HepG2 (cell line): ENCODE measurements around the gene OAS3. TPM values are rescaled to one million over a fixed set of nuclear protein-coding genes. Genes with fewer than 3 reads are reported as not detected.

Experiments used
- ATAC-seq: fragments of 200-7000 bp; cut with Tn5 transposase; 3 replicates; pipeline ENCODE4 v1.9.1; 2020; ENCODE audit warnings: mild to moderate bottlenecking, moderate library complexity
- BruUV-seq: library from RNA; stranded (reverse); fragments of 400-500 nt; replicated peaks from 2 replicates; lab custom pipeline; 2021; lab: Mats Ljungman, UMichigan
- CTCF ChIA-PET: fragments of 300-600 bp; formaldehyde crosslinking; extraction: SDS; loops from one replicate; lab custom pipeline; 2021; ENCODE audit warnings: low total read pairs, inconsistent platforms, low intra/inter-chr PET ratio; lab: Yijun Ruan, JAX
- POLR2A ChIA-PET: fragments of 350-600 bp; sonication (Branson Sonifier 250); formaldehyde crosslinking; loops from one replicate; lab custom pipeline; 2020; ENCODE audit warnings: antibody characterized with exemption, inconsistent platforms; lab: Yijun Ruan, JAX
- DNase-seq: peaks from one replicate; pipeline ENCODE4 v3.0.0-alpha.2; 2015; ENCODE audit warnings: low spot score
- FAIRE-seq: peaks from 3 replicates; lab custom pipeline; 2011; peaks lifted over from hg19 to GRCh38; lab: Jason Lieb, UNC
- H2AFZ ChIP-seq: one replicate; pipeline ENCODE4 v1.6.1; 2011; ENCODE audit warnings: low read length, inconsistent platforms
- H3K27ac ChIP-seq: fragments of 300-600 bp; 3 replicates; pipeline ENCODE4 v1.8.0; 2011; ENCODE audit warnings: mixed run types, mild to moderate bottlenecking, mixed read lengths, low read length, inconsistent platforms; ENCODE audit not compliant: insufficient read depth; ENCODE audit errors: extremely low read length
- H3K27me3 ChIP-seq, 2 experiments: fragments of 200-600 bp in 1 of 2; 2 replicates in 1 of 2; 3 replicates in 1 of 2; pipeline versions ENCODE4 v1.6.0 to v1.8.0; 2011; ENCODE audit warnings: low read length in 2 of 2, mild to moderate bottlenecking in 2 of 2, moderate library complexity in 2 of 2, inconsistent platforms in 1 of 2; ENCODE audit not compliant: insufficient read depth in 2 of 2, control insufficient read depth in 1 of 2
- H3K36me3 ChIP-seq, 2 experiments: fragments of 200-600 bp in 1 of 2; replicated peaks in 1 of 2; 2 replicates in 1 of 2; 3 replicates in 1 of 2; pipeline versions ENCODE4 v1.5.1 to v1.8.0; 2011; ENCODE audit warnings: low read length in 2 of 2, inconsistent platforms in 1 of 2; ENCODE audit not compliant: insufficient read depth in 2 of 2, control insufficient read depth in 1 of 2
- H3K4me1 ChIP-seq: 2 replicates; pipeline ENCODE4 v1.5.1; 2012; ENCODE audit warnings: low read length, inconsistent platforms; ENCODE audit not compliant: insufficient read depth
- H3K4me2 ChIP-seq: 2 replicates; pipeline ENCODE4 v1.6.0; 2011; ENCODE audit warnings: low read depth, low read length, inconsistent platforms
- H3K4me3 ChIP-seq, 3 experiments: fragments of 200-600 bp in 1 of 3; sonication (generic), shearing (Covaris generic) in 1 of 3; replicated peaks in 1 of 3; 2 replicates each; pipeline ENCODE4 v1.5.1; 2011 to 2016; ENCODE audit warnings: low read length in 3 of 3, inconsistent platforms in 2 of 3, low read depth in 2 of 3, mild to moderate bottlenecking in 2 of 3, control low read depth in 1 of 3, mixed read lengths in 1 of 3; ENCODE audit not compliant: insufficient read depth in 1 of 3
- H3K79me2 ChIP-seq: one replicate; pipeline ENCODE4 v1.6.1; 2011; ENCODE audit warnings: low read length, inconsistent platforms; ENCODE audit not compliant: insufficient read depth
- H3K9ac ChIP-seq: 2 replicates; pipeline ENCODE4 v1.6.0; 2011; ENCODE audit warnings: mild to moderate bottlenecking, low read depth, low read length, inconsistent platforms; ENCODE audit not compliant: insufficient read depth
- H3K9me3 ChIP-seq: 2 replicates; pipeline ENCODE4 v1.5.1; 2012; ENCODE audit warnings: mild to moderate bottlenecking, low read length
- H4K20me1 ChIP-seq: 2 replicates; pipeline ENCODE4 v1.6.0; 2011; ENCODE audit warnings: inconsistent platforms, mild to moderate bottlenecking, low read length, moderate library complexity; ENCODE audit not compliant: insufficient read depth
- CEBPG ChIP-seq: IDR thresholded peaks from 2 replicates; pipeline ENCODE4 v1.6.1; 2016
- ETS1 ChIP-seq: sonication (generic); formaldehyde crosslinking; IDR thresholded peaks from 2 replicates; pipeline ENCODE4 v1.4.0; 2020; ENCODE audit warnings: missing genetic modification reagents
- MBNL3 ChIP-seq: fragments of 250-450 bp; sonication (Bioruptor Pico); conservative IDR thresholded peaks from 2 replicates; pipeline ENCODE4 v1.8.0; 2022; ENCODE audit warnings: mild to moderate bottlenecking, inconsistent platforms
- NCOR1 ChIP-seq: fragments of 200-600 bp; sonication (generic); IDR thresholded peaks from 2 replicates; pipeline ENCODE4 v1.7.0; 2017; ENCODE audit warnings: antibody characterized with exemption, low read length, borderline replicate concordance
- NFATC3 ChIP-seq: sonication (generic); formaldehyde crosslinking; IDR thresholded peaks from 2 replicates; pipeline ENCODE4 v1.5.1; 2020; ENCODE audit warnings: mild to moderate bottlenecking, missing genetic modification reagents
- RELA ChIP-seq: sonication (generic); formaldehyde crosslinking; IDR thresholded peaks from 2 replicates; pipeline ENCODE4 v1.4.0; 2020; ENCODE audit warnings: missing genetic modification reagents
- TOPORS ChIP-seq: sonication (generic); formaldehyde crosslinking; IDR thresholded peaks from 2 replicates; pipeline ENCODE4 v1.8.0; 2023; ENCODE audit warnings: mild to moderate bottlenecking, missing genetic modification reagents
- ZNF382 ChIP-seq: sonication (generic); formaldehyde crosslinking; IDR thresholded peaks from 2 replicates; pipeline ENCODE4 v1.5.0; 2020; ENCODE audit warnings: missing genetic modification reagents, mild to moderate bottlenecking, borderline replicate concordance
- ZNF468 ChIP-seq: sonication (generic); formaldehyde crosslinking; IDR thresholded peaks from 2 replicates; pipeline ENCODE4 v1.8.0; 2022; ENCODE audit warnings: mild to moderate bottlenecking, moderate library complexity, missing genetic modification reagents
- WGBS: methylation state at CpG from one replicate; pipeline ENCODE4 v1.1.6; 2017; ENCODE audit warnings: low lambda C conversion rate; 5-methylcytosine and 5-hydroxymethylcytosine counted together
- in situ Hi-C: cut with HindIII; loops from 2 replicates; pipeline ENCODE4 v1.10.0; 2017; ENCODE audit warnings: low pct_unique_long_range_greater_than_20kb; ENCODE audit not compliant: extremely low pct_ligation_motif_present
- intact Hi-C: fragments of 100-400 bp; cut with micrococcal nuclease; formaldehyde crosslinking; loops from one replicate; pipeline ENCODE4 v1.10.0; 2022; ENCODE audit not compliant: unreplicated experiment
- polyA plus RNA-seq, 8 experiments: library from polyadenylated mRNA; depleted of rRNA in 3 of 8; stranded (reverse) in 7 of 8; unstranded in 1 of 8; fragments of >200 nt; fragmentation: Illumina TruSeq in 4 of 8; extraction: Trizol in 4 of 8; gene quantifications; 2 replicates each; pipeline versions ENCODE4 v1.2.1 to v1.2.3, GENCODE V29; 2011 to 2016; ENCODE audit warnings: low read depth in 4 of 8, missing spikeins in 1 of 8, mixed read lengths in 1 of 8; ENCODE audit not compliant: insufficient read depth in 1 of 8
- total RNA-seq, 5 experiments: library from RNA; depleted of rRNA; stranded (reverse); fragments of >200 nt; fragmentation: Illumina TruSeq; extraction: Trizol; gene quantifications; 2 replicates each; pipeline ENCODE4 v1.2.3, GENCODE V29; 2016; ENCODE audit warnings: low read depth in 1 of 5
- TF ChIP-seq, protein P1 (sequence below): sonication (generic); formaldehyde crosslinking; IDR thresholded peaks from 2 replicates; pipeline ENCODE4 v1.5.0; 2020; ENCODE audit warnings: missing genetic modification reagents, mild to moderate bottlenecking, borderline replicate concordance
- TF ChIP-seq, protein P2 (sequence below): sonication (generic); formaldehyde crosslinking; IDR thresholded peaks from 2 replicates; pipeline ENCODE4 v1.8.0; 2022; ENCODE audit warnings: mild to moderate bottlenecking, missing genetic modification reagents; ENCODE audit not compliant: insufficient replicate concordance
- TF ChIP-seq, protein P3 (sequence below): sonication (generic); formaldehyde crosslinking; IDR thresholded peaks from 2 replicates; pipeline ENCODE4 v1.5.0; 2020; ENCODE audit warnings: mild to moderate bottlenecking, missing genetic modification reagents

The OAS3 gene
- total and polyA plus RNA-seq, 2 of the 13 experiments (the other 11 are each of a cell fraction or from before 2014, with no cell fraction given) = 4.8 to 10.5 TPM

GRCh38 chr12:112985642-112986290 is 47.5 kb downstream of the OAS3 start:
- no peaks in the 10 kb centered on the region for H3K36me3 ChIP-seq

More at GRCh38 chr12:112985642-112986290, 47.5 kb downstream of the OAS3 start:
- ATAC-seq (no peak), DNase-seq (no peak), FAIRE-seq (no peak)
- CTCF ChIA-PET = interaction anchor here (0.9 kb wide), 1 partner anchor 16 kb away, joined by 3 read pairs; no protein-coding TSS in a partner anchor
- in situ Hi-C loops = no loop called here
- H3K4me3 ChIP-seq = no peak overlapping the region
- no peaks in the 10 kb centered on the region for H3K9me3 ChIP-seq
- H3K4me1 ChIP-seq = no peaks in the 10 kb centered on the region
- POLR2A ChIA-PET = no interaction called here
- BruUV-seq = no TSS peak
- no peaks in the 10 kb centered on the region; a peak in 1 of 5 replicates for H3K27me3 ChIP-seq
- TF ChIP-seq TOPORS (no peak), ZNF382 (CRISPR knock-in tag) (no peak), NCOR1 (no peak), RELA (no peak), ZNF468 (no peak), MBNL3 (CRISPR knock-in tag) (no peak), NFATC3 (no peak), CEBPG (CRISPR knock-in tag) (no peak), ETS1 (CRISPR knock-in tag) (no peak)
- TF ChIP-seq, protein P1, sequence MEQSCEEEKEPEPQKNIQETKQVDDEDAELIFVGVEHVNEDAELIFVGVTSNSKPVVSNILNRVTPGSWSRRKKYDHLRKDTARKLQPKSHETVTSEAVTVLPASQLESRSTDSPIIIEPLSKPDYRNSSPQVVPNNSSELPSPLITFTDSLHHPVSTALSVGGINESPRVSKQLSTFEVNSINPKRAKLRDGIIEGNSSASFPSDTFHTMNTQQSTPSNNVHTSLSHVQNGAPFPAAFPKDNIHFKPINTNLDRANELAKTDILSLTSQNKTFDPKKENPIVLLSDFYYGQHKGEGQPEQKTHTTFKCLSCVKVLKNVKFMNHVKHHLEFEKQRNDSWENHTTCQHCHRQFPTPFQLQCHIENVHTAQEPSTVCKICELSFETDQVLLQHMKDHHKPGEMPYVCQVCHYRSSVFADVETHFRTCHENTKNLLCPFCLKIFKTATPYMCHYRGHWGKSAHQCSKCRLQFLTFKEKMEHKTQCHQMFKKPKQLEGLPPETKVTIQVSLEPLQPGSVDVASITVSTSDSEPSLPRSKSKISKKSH (CRISPR knock-in tag) = no peak
- TF ChIP-seq, protein P2, sequence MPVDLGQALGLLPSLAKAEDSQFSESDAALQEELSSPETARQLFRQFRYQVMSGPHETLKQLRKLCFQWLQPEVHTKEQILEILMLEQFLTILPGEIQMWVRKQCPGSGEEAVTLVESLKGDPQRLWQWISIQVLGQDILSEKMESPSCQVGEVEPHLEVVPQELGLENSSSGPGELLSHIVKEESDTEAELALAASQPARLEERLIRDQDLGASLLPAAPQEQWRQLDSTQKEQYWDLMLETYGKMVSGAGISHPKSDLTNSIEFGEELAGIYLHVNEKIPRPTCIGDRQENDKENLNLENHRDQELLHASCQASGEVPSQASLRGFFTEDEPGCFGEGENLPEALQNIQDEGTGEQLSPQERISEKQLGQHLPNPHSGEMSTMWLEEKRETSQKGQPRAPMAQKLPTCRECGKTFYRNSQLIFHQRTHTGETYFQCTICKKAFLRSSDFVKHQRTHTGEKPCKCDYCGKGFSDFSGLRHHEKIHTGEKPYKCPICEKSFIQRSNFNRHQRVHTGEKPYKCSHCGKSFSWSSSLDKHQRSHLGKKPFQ (CRISPR knock-in tag) = no peak
- TF ChIP-seq, protein P3, sequence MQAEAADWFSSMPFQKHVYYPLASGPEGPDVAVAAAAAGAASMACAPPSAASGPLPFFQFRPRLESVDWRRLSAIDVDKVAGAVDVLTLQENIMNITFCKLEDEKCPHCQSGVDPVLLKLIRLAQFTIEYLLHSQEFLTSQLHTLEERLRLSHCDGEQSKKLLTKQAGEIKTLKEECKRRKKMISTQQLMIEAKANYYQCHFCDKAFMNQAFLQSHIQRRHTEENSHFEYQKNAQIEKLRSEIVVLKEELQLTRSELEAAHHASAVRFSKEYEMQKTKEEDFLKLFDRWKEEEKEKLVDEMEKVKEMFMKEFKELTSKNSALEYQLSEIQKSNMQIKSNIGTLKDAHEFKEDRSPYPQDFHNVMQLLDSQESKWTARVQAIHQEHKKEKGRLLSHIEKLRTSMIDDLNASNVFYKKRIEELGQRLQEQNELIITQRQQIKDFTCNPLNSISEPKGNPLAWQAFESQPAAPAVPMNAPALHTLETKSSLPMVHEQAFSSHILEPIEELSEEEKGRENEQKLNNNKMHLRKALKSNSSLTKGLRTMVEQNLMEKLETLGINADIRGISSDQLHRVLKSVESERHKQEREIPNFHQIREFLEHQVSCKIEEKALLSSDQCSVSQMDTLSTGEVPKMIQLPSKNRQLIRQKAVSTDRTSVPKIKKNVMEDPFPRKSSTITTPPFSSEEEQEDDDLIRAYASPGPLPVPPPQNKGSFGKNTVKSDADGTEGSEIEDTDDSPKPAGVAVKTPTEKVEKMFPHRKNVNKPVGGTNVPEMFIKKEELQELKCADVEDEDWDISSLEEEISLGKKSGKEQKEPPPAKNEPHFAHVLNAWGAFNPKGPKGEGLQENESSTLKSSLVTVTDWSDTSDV (CRISPR knock-in tag) = no peak
- H3K9ac ChIP-seq = no peak overlapping the region
- no peak overlapping the region for H2AFZ ChIP-seq
- no peaks in the 10 kb centered on the region for H4K20me1 ChIP-seq
- WGBS = 54% methylated on average over 1 of the region's 1 CpG
- H3K4me2 ChIP-seq = no peak overlapping the region
- intact Hi-C loops = no loop called here
- no peaks in the 10 kb centered on the region for H3K79me2 ChIP-seq
- no peak overlapping the region for H3K27ac ChIP-seq
